IPS DF 19.7 (cell line): ENCODE results near the gene WIPI1.
"Not testable (repeated sequence)": the region's sequence is repeated elsewhere in the genome, so short reads cannot be mapped to it uniquely, and the experiment has no call there.

Experiments
- DNase-seq: peaks from one replicate; pipeline ENCODE4 v3.0.0-alpha.2; 2013; ENCODE audit warnings: low read depth, low spot score

The WIPI1 gene, protein sequence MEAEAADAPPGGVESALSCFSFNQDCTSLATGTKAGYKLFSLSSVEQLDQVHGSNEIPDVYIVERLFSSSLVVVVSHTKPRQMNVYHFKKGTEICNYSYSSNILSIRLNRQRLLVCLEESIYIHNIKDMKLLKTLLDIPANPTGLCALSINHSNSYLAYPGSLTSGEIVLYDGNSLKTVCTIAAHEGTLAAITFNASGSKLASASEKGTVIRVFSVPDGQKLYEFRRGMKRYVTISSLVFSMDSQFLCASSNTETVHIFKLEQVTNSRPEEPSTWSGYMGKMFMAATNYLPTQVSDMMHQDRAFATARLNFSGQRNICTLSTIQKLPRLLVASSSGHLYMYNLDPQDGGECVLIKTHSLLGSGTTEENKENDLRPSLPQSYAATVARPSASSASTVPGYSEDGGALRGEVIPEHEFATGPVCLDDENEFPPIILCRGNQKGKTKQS

GRCh38 chr17:68457168-68457538 lies at the start of gene WIPI1:
Gene WIPI1, minus strand, starts transcription at chr17:68457496. Its CDS starts 75 bp downstream, at chr17:68457421.
- DNase-seq, result no peak

- DNase-seq, result no peak
Measured at GRCh38 chr17:68505951-68506350, 48.7 kb upstream of the WIPI1 start.

DNA sequence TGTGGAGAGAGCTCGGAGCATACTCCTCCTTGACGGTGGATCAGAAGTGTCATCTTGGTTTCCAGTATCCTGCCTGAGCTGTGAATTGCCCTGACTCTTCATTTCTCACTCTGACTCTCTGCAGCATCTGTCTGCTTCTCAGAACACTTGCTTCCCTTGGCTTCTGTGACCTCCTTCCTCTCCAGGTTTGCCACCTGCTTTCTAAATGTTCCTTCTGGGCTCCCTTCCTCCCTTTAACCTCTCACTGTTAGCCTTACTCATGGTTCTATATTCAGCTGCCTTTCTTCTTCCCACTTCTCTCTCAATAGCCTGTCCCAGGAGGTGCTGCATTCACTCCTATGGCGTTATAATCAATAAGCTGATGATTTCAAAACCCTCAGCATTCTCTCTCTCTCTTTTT lies 43.8 kb upstream of the WIPI1 start:
- DNase-seq, result no peak

- no peak for DNase-seq
Measured at GRCh38 chr17:68499587-68499986, 42.3 kb upstream of the WIPI1 start.

DNA sequence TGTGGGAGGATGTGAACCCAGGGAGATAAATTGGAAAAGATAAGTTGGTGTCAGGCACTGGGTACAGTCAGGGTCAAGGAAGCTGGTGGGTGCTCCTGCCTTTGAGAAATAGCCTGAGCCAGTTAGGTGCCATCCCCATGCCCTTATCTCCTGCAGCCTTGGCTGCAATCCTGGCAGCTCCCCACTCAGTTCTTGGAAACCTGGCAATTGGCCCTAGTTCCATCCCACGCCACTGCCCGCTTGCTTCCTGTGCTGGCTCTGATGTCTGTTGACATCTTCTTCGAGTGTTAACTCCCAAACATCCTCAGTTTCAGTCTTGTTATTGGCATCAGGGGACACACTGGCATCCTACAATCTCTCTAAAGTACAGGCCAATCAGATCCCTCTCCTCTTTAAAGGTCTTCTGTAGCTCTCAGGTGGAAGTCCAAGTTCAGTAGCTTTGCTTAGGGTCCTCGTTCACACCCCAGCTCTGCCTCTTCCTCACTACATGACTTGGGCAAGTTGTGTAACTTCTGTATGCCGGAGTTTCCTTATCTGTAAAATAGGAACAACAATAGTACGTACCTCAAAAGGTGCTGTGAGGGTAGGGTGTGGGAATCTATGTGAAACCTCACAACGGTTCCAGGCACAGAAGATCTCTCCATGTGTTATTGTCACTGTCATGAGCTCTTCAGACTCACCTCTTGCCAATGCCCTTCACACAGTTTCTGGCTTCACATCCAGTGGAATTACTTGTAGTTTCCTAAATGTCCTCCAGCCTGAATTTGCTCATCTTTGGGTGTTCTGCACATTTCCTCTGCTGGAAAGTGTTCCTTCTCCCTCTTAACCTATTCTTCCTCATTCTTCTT lies 41.4 kb upstream of the WIPI1 start:
- DNase-seq, result no peak

- DNase-seq, result no peak
Measured at GRCh38 chr17:68497885-68498319, 40.6 kb upstream of the WIPI1 start.

GRCh38 chr17:68495081-68495480 lies 37.8 kb upstream of the WIPI1 start:
- no peak for DNase-seq

- DNase-seq, result not testable (repeated sequence)
Measured at GRCh38 chr17:68492394-68493054, 35.2 kb upstream of the WIPI1 start.

GRCh38 chr17:68491381-68492231 lies 34.3 kb upstream of the WIPI1 start:
- no peak for DNase-seq

DNA sequence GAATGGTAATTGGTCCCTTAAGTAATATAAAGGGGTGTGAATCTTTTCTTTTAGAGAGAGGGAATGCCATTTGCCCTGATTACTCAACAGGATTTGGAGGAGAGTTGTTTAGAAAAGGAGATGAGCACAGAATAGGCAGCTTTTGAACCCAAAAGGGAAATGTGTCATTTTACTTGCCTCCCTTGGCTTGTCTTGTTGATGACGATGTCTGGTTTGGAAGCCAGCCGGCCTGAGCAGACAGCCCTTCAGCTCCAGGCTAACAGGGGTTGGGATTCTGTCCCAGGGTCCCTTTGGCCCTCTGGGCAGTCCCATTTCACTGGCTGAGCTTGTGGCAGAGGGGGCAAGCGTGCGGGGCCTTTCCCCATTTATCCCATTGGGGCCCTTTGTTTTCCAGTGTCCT lies 32.6 kb upstream of the WIPI1 start:
- DNase-seq, result no peak

- DNase-seq, result no peak
Measured at GRCh38 chr17:68484458-68484857, 27.2 kb upstream of the WIPI1 start.

- no peak for DNase-seq
Measured at GRCh38 chr17:68482576-68483041, 25.3 kb upstream of the WIPI1 start.

GRCh38 chr17:68480885-68481284 lies 23.6 kb upstream of the WIPI1 start:
- no peak for DNase-seq

DNA sequence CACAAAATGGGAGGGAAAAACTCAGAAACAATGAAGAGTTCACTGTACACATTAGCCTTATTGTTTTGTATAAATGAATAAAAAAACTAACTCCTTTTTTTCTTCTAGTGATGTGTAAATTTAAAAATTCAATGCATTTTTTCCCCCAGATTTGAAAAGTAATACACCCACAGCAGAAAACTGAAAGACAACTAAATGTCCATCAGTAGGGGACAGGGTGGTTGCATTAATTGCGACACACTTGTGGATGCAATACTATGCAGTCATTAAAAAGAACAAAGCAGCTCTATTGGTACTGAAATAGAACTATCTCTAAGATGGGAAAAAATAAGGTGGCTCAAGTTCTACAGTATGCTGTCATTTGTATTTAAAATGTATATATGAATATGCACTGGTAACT lies 13.7 kb upstream of the WIPI1 start:
- no peak for DNase-seq

GRCh38 chr17:68468788-68469187 lies 11.5 kb upstream of the WIPI1 start:
- DNase-seq, result no peak

- DNase-seq, result no peak
Measured at GRCh38 chr17:68468334-68468733, 11.0 kb upstream of the WIPI1 start.

- DNase-seq, result no peak
Measured at GRCh38 chr17:68463211-68464019, 6.1 kb upstream of the WIPI1 start.

GRCh38 chr17:68462381-68463210 lies 5.3 kb upstream of the WIPI1 start:
- peak; percentile 38 for DNase-seq

DNA sequence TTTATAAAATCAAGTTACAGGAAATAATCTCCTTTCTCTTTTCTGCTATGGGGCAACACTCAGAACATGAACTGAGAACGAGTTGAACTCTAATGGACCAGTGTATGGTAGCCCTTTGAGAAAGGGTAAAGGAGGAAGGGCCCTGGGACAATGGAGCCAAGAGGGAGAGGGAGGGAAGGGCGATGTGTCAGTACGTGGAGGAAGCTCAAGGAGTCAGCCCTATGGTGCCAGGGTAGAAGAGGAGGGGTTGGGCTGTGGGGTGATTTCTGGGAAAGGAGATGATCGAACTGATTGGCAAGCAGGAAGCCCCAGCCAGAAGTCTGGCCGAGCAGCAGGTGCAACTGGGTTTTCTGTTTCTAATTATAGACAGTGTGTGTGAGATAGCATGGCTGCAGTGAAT lies 4.3 kb upstream of the WIPI1 start:
- no peak for DNase-seq
